GM12874 (cell line): ENCODE data around the gene NCKAP5L.

Experiments used
- CTCF ChIP-seq: IDR thresholded peaks from 2 replicates; pipeline ENCODE4 v1.5.1; 2011; ENCODE audit warnings: low read depth, mild to moderate bottlenecking, control low read depth, low read length, moderate library complexity; ENCODE audit not compliant: insufficient read depth

The NCKAP5L gene

GRCh38 chr12:49873361-49873934, 45.2 kb upstream of the NCKAP5L start:
- TF ChIP-seq CTCF = no peak

DNA sequence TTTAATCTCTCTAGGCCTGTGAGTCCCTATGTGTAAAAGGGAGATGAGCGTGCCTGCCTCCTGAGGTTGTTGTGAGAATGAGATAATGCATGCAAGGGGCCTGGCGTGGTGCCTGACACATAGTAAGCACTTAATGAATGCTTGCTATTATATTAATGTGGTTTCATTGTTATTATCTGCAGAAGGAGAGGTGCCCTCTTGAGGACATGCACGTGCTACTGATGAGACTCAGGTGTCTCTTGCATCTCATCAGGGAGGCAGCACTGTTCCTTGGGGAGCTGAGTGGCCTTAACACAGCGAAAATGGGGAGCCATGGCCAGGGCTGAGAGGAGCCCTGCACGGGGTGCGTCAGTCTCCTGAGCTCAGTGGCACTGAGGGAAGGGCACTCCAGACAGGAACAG, 44.6 kb upstream of the NCKAP5L start:
- no peak for TF ChIP-seq CTCF

DNA sequence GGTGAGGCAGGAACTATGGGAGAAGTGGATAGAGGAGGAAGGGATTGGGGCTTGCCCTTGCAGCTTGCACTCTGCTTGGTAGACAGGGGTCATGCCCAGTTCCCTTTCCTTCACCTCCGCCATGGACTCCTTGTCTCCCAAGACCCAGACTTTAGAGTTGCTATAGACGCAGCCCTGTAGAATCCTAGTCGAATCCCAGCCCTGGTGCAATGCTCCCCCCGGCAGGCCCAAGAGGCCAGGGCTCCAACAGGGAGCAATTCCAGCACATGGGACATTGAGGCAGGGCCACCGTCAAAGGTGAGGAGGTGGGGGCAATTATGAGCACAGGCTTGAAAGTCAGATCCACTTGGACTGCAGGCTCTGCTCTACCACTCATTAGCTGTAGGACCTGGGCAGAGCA, 44.2 kb upstream of the NCKAP5L start:
- TF ChIP-seq CTCF = no peak

DNA sequence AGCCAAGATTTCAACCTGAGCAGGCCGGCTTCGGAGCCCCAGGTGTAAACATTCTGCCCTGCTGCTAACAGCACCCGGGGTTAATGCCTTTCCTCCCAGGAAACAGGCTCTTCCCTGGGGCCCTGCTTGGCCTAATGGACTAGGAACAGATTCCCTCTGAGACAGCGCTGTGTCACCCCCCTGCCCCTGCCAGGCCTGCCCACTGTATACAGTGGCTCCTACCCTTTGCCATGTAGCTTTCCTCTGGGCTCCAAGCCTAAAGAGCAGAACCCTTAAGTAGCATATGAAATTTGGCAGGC, 43.0 kb upstream of the NCKAP5L start:
- TF ChIP-seq CTCF = no peak

GRCh38 chr12:49870501-49871262, 42.5 kb upstream of the NCKAP5L start:
- TF ChIP-seq CTCF = no peak

DNA sequence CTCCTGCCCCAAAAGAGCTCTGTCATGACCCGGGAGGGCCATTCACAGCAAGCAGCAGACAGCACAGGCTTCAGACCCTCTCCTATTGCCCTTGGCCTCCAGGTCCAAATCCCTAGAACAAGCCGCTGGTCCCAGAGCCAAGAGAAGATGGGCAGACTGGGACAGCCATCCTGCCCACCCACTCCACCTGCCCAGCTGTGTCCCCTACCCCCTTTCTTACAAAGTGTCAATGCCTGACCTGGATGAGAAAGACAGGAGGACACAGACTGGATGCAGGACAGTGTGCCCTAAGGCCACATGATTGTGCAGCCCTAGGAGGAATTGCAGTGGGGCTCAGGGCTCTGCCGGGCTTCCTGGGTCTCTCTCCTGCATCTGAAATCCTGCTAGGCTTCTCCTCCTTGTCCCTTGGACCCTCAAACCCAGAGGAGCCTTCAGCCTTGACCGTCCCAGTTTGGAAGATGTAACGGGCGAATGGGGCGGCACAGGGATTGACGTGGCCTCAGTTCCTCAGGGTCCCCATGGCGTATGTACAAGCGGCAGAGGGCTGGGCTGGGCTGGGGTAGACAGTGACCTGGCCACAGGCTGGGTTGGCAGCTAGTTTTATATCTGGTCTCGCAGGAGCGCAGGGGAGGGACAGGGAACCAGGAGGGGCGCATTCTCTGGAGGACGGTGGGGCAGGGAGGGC, 41.7 kb upstream of the NCKAP5L start:
- TF ChIP-seq CTCF = no peak

DNA sequence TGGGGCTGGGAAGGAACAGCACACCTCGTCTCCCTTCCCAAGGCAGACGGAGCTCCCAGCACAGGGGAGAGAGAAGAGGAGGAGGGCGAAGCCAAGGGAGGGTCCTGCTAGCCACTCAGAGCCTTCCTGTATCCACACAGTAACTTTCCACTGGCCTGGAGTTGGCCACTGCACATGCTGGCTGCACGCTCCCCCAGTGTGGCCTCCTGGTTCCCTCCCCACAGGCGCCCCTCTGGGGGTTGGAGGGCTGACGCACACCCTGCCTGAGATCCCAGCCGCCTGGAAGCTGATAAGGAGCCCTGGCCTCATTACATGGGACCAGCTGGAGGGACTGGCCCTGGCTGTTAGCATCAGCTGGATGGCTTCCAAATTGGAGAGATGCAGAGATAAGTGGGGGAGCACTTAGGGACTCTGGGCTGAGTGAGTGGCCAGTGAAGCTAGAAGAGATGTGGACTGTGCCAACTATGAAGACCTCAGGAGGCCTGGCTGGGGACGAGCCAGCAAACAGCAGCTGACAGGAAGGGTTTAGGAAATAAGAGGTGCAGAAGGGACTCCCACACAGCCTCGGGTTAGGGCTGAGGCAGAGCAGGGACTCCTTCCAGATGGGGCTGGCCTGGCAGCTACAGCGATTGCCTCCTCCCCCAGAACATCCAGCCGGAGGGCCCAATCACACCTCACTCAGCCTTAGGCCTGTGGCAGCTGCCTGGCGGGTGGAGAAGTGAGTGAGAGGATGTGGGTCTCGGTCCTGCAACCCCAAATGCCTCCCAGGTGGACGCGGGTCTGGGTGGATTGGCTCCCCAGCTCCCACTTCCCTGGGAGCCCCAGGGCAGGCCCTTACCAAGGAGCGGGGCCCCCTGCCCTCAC, 41.0 kb upstream of the NCKAP5L start:
- TF ChIP-seq CTCF = no peak
